ENCODE data around the gene PPM1D.
"Not testable (repeated sequence)": the region's sequence is repeated elsewhere in the genome, so short reads cannot be mapped to it uniquely, and the experiment has no call there.

PPM1D gene

GRCh38 chr17:60599620-60600489, at the start of gene PPM1D:
PPM1D (plus strand) TSS chr17:60600193; CDS start chr17:60600415, 222 bp downstream.
- DNase-seq = peak; percentile 92 to 96 (median 94)

DNA sequence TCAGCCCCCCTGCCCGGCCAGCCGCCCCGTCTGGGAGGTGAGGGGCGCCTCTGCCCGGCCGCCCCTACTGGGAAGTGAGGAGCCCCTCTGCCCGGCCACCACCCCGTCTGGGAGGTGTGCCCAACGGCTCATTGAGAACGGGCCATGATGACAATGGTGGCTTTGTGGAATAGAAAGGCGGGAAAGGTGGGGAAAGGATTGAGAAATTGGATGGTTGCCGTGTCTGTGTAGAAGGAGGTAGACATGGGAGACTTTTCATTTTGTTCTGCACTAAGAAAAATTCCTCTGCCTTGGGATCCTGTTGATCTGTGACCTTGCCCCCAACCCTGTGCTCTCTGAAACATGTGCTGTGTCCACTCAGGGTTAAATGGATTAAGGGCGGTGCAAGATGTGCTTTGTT, 47.7 kb upstream of the PPM1D start:
- not testable (repeated sequence) for DNase-seq

DNA sequence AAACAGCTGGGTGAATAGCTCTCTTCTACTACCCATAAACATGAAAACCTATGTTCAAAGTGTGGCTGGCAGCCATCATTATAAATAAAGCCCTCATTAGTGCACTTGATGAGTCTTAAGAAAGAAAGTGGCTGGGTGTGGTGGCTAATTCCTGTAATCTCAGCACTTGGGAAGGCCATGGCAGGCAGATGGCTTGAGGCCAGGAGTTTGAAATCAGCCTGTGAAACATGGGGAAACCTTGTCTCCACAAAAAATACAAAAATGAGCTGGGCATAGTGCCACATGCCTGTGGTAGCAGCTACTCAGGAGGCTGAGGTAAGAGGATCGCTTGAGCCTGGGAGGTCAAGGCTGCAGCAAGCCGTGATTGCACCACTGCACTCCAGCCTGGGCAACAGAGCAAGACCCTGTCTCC, 45.6 kb upstream of the PPM1D start:
- DNase-seq = no peak

DNA sequence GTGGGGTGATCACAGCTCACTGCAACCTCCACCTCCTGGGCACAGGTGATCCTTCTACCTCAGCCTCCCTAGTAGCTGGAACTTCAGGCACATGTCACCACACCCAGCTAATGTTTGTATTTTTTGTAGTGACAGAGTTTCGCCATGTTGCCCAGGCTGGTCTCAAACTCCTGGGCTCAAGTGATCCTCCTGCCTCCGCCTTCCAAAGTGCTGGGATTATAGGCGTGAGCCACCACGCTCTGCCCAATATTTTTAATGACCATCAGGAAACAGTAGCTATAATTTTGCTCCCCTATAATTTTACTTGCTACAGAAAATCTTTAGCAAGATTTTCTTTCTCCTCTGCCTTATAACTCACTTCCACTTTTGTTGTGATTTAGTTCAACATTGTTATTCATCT, 44.2 kb upstream of the PPM1D start:
- DNase-seq = no peak

DNA sequence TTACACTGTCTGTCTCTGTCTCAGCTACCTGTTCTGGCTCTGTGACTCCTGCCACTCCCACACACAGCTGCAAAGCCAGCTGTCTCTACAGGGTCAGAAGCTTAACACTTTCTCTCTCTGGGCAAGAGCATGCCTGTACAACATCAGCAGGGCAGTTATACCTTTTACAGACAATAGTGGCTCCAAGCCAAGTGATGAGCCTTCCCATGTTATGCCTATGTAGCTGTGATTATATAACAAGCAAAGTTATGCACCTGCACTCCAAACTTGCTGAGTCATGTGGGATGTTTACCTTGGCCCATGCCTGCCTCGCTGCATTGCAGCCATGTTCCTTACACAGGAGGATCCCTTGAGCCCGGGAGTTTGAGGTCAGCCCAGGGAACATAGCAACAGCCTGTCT, 42.2 kb upstream of the PPM1D start:
- DNase-seq = no peak

- no peak for DNase-seq
These were observed 40.4 kb upstream of the PPM1D start for GRCh38 chr17:60559659-60559994.

DNA sequence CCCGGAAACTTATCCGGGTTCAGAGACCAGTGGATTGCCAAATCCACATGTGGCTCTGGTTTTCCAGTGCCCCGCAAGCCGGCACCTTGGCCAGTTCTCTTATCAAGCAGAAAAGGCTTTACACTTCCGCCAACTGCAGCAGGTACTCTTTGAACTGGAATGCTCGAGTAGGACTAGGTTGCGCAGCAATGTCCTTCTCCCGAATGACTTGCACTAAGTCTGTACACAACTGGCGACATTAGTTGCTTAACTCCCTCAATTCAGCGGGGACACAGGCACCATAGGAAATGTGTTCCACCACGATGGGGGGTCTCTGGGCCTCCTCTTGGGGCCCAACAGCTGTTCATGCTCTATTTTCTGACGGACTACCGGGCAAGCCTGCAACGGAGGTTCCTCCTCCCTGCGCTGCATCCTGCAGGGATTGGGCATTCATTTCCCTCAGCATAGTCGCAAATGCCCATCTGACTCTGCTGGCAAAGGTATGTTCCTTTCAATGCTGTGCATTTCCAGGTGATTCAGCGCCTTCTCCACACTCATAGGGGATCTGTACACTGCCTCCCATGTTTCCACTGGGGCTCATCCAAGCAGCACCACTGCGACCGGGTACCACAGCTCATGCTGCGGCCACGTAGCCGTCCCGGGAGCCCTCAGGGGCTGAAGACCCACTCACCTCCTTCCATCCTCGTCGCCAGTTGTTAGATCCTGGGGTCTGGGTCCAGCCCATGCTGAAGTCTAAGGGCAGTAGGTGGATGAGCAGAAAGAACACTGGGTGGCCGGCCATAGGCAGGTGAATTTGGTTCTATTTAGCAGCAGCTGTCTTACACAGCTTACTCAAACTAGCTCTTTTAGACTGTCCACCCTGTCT, 39.8 kb upstream of the PPM1D start:
- no peak for DNase-seq

DNA sequence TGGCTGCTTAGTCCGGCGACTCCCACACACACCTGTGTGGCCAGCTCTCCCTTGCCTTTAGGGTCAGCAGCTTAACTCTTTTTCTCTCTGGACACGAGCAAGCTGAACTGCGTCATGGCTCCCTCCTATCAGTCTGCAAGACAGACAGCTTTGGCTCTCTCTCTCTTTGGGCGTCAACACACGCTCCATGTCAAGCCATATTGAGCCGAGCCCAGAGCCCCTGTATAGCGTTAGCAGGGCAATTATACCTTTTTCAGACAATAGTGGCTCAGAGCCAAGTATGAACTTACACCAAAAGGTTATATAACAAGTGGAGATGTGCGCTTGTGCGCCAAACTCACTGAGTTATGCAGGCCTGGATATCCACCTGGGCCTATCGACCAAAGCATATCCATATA, 39.1 kb upstream of the PPM1D start:
- no peak for DNase-seq

GRCh38 chr17:60562421-60562820, 37.6 kb upstream of the PPM1D start:
- DNase-seq = no peak

DNA sequence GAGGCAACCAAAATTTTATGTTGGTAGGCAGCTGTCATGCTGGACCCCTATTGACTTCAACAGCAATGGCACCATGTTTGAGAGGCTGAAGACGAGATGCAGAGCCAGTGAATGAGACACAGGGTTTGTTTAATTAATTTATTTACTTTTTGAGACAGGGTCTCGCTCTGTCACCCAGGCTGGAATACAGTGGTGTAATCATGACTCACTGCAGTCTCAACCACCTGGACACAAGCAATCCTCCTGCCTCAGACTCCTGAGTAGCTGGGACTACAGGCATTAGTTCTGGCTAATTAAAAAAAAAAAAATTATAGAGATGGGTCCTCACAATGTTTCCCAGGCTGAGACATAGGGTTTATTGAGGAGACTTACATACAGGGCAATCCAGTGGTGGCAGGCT, 36.2 kb upstream of the PPM1D start:
- DNase-seq = no peak

DNA sequence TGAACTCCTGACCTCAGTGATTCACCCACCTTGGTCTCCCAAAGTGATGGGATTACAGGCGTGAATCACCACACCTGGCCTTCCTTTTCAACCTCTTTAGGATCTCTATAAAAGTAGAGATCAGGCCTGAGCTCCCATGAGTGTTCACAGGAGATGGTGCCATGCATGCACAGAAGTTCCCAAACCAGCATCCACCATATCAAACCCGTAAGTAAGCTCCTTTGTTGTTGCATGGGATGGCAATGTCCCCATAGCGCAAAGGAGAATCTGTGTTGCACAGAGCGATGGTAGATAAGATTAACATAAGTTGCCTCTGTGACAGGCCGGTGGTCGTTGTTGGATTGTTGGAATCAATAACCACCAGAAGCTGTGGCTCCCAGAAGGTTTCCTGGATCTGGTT, 34.8 kb upstream of the PPM1D start:
- no peak for DNase-seq

- DNase-seq = no peak
These were observed 26.5 kb upstream of the PPM1D start for GRCh38 chr17:60573236-60574051.

DNA sequence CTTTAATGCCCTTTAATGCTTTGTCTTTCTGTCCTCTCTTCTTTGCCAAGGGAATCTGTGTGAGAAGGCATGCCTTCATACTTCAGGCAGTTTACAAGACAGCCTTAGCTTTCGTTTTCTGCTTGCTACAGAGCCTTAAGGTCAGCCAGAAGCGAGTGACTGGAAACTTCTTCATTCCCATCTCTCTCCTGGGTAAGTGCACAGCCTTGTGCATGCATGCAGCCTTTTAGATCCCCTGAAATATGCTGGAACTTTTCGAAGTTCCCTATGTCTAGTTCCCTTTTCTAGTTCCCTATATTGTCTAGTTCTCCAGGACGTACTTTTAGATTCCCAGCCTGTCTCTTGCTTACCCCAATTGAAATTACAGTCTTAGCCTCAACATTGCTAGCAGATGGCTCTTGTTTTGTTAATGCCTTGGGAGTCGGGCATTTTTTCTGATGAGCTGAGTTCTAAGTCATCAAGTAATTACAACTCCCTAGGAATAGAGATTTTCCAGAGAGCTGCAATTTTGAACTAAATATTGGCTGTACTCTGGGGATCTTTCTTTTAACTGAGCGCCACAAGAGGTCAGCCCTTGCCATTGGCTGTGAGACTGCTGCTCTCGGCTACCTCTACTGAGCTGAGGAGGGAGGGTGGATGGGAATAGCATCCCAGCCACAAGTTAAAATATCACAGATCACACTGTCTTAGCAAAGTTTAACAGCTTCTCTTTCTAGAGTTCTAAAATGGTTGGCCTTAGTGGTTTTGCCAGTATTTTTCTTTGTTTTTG, 22.7 kb upstream of the PPM1D start:
- DNase-seq = no peak

- no peak for DNase-seq
These were observed 20.9 kb upstream of the PPM1D start for GRCh38 chr17:60579090-60579489.

DNA sequence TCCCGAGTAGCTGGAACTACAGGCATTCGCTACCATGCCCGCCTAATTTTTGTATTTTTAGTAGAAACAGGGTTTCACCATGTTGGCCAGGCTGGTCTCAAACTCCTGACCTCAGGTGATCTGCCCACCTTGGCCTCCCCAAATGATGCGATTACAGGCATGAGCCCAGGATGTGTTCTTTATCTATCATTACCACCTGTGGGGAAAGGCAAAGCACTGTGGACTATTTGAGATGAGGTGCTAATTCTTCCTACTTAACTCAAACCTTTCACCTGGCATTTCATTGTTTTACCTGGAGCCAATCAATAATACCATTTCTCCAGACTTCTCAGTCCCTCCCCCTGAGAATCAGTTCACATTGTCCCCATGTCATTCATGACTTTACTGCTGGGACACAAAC, 20.4 kb upstream of the PPM1D start:
- DNase-seq = no peak

DNA sequence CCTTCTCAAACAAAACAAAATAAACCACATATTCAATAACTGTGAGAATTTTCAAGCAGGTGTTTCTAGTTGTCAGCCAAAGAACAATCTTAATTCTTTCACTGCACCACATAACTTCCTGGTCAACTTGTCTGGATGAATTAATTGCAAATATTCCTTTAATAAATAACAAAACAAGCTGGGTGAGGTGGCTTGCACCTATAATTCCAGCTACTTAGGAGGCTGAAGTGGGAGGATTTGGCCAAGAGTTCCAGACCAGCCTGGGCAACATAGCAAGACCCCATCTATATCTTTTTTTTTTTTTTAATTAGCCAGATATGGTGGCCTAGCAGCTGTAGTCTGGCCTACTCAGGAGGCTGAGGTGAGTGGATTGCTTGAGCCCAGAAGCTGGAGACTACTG, 17.0 kb upstream of the PPM1D start:
- no peak for DNase-seq

DNA sequence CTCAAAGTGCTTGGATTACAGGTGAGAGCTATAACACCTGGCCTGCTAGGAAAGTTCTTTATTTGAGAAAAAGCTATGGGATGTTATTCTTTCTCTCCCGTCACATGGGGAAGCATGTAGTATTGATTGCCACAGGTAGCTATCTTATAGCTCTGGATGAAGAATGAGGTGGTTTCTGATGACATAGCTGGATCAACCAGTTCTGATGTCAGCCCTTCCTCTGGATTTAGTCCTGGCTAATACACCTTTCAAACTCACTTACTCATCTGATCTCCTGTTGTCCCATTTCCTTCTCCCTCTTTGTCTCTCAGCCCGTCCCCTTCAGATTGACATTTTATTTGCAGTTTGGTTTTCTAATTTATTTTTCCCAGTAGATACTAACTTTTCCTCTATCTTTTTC, 14.1 kb upstream of the PPM1D start:
- DNase-seq = no peak

GRCh38 chr17:60586288-60586974, 13.6 kb upstream of the PPM1D start:
- no peak for DNase-seq

DNA sequence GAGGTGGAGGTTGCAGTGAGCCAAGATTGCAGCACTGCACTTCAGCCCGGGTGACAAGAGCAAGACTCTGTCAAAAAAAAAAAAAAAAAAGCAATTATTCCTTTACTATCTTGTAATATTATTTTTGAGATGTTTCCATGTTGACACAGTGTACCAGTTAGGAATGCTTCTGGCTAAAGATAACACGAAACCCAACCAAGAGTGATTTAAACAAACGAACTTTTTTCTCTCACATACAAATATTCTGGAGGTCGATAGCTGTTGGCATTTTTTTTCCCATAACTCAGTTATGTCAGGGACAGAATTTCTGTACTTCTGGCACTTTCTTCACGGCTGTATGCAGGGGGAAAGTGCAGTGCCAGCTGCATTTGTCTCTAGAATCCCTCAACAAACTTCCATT, 9.9 kb upstream of the PPM1D start:
- no peak for DNase-seq

GRCh38 chr17:60592750-60593149, 7.2 kb upstream of the PPM1D start:
- no peak for DNase-seq

GRCh38 chr17:60593441-60594036, 6.5 kb upstream of the PPM1D start:
- not testable (repeated sequence) for DNase-seq

All from activated naive CD4-positive, alpha-beta T cell (primary cell).